GM23338 (cell line): ENCODE results near the gene ATXN7L1. TPM values are rescaled to one million over a fixed set of nuclear protein-coding genes. Genes with fewer than 3 reads are reported as not detected.

Experiments
- ATAC-seq: fragments of 200-7000 bp; cut with Tn5 transposase; 3 replicates; pipeline ENCODE4 v1.9.1; 2020
- DNase-seq: peaks from one replicate; pipeline ENCODE4 v3.0.0-alpha.2; 2015; ENCODE audit warnings: low spot score
- H2AFZ ChIP-seq: fragments of 200-600 bp; sonication (generic); 2 replicates; pipeline ENCODE4 v1.8.0; 2016; ENCODE audit warnings: antibody characterized with exemption, mild to moderate bottlenecking, moderate library complexity
- H3F3A ChIP-seq: fragments of 200-600 bp; sonication (generic); replicated peaks from 2 replicates; pipeline ENCODE4 v1.8.0; 2017; ENCODE audit warnings: antibody characterized with exemption, mixed run types, low read depth
- H3K27ac ChIP-seq: fragments of 200-600 bp; sonication (generic); 2 replicates; pipeline ENCODE4 v1.6.1; 2016; ENCODE audit warnings: low read depth
- H3K27me3 ChIP-seq: fragments of 200-600 bp; sonication (generic); 2 replicates; pipeline ENCODE4 v1.8.0; 2016; ENCODE audit warnings: mild to moderate bottlenecking, mixed run types, moderate library complexity; ENCODE audit not compliant: insufficient read depth
- H3K36me3 ChIP-seq: fragments of 200-600 bp; sonication (generic); 2 replicates; pipeline ENCODE4 v1.8.0; 2016; ENCODE audit warnings: mild to moderate bottlenecking; ENCODE audit not compliant: insufficient read depth
- H3K4me1 ChIP-seq: fragments of 200-600 bp; sonication (generic); 2 replicates; pipeline ENCODE4 v1.8.0; 2016; ENCODE audit warnings: mild to moderate bottlenecking, moderate library complexity; ENCODE audit not compliant: insufficient read depth
- H3K4me2 ChIP-seq: fragments of 200-600 bp; sonication (generic); 2 replicates; pipeline ENCODE4 v1.7.1; 2017; ENCODE audit warnings: mixed run types
- H3K4me3 ChIP-seq: fragments of 200-600 bp; sonication (generic); 2 replicates; pipeline ENCODE4 v1.6.1; 2016; ENCODE audit warnings: mixed run types
- H3K79me2 ChIP-seq: fragments of 200-600 bp; sonication (generic); replicated peaks from 2 replicates; pipeline ENCODE4 v1.8.0; 2017; ENCODE audit warnings: mild to moderate bottlenecking; ENCODE audit not compliant: insufficient read depth
- H3K9me2 ChIP-seq: fragments of 200-600 bp; sonication (generic); 2 replicates; pipeline ENCODE4 v1.8.0; 2017; ENCODE audit not compliant: insufficient read depth
- H4K20me1 ChIP-seq: fragments of 200-600 bp; sonication (generic); replicated peaks from 2 replicates; pipeline ENCODE4 v1.8.0; 2017; ENCODE audit warnings: mild to moderate bottlenecking; ENCODE audit not compliant: insufficient read depth
- H3K27ac Mint-ChIP-seq: 2 replicates; pipeline ENCODE4 v1.8.0; 2020; ENCODE audit warnings: inconsistent platforms, mild to moderate bottlenecking, moderate library complexity, mixed read lengths
- H3K27me3 Mint-ChIP-seq: 3 replicates; pipeline ENCODE4 v1.8.0; 2022; ENCODE audit warnings: low read depth, mild to moderate bottlenecking, moderate library complexity, mixed read lengths, inconsistent platforms; ENCODE audit not compliant: insufficient read depth, poor library complexity
- H3K36me3 Mint-ChIP-seq: 3 replicates; pipeline ENCODE4 v1.8.0; 2021; ENCODE audit warnings: low read depth, mild to moderate bottlenecking, inconsistent platforms, moderate library complexity, mixed read lengths
- H3K4me1 Mint-ChIP-seq: 3 replicates; pipeline ENCODE4 v1.8.0; 2020; ENCODE audit warnings: mild to moderate bottlenecking, inconsistent platforms, mixed read lengths
- H3K4me3 Mint-ChIP-seq: 3 replicates; pipeline ENCODE4 v1.8.0; 2021; ENCODE audit warnings: moderate library complexity, mild to moderate bottlenecking, inconsistent platforms, mixed read lengths
- H3K9me3 Mint-ChIP-seq: 3 replicates; pipeline ENCODE4 v1.8.0; 2020; ENCODE audit warnings: moderate library complexity, mild to moderate bottlenecking, inconsistent platforms, mixed read lengths
- CREB1 ChIP-seq: fragments of 250-450 bp; sonication (Bioruptor Pico); IDR thresholded peaks from 2 replicates; pipeline ENCODE4 v1.5.0; 2020; ENCODE audit warnings: low read depth, mild to moderate bottlenecking, moderate library complexity
- ETS1 ChIP-seq: IDR thresholded peaks from 2 replicates; pipeline ENCODE4 v1.6.1; 2016; ENCODE audit warnings: antibody characterized with exemption
- JUNB ChIP-seq: IDR thresholded peaks from one replicate; pipeline ENCODE4 v1.6.1; 2016; ENCODE audit warnings: antibody characterized with exemption; ENCODE audit not compliant: unreplicated experiment
- NANOG ChIP-seq: IDR thresholded peaks from 2 replicates; pipeline ENCODE4 v1.6.1; 2016; ENCODE audit warnings: antibody characterized with exemption, borderline replicate concordance
- REST ChIP-seq: IDR thresholded peaks from one replicate; pipeline ENCODE4 v1.6.1; 2018; ENCODE audit warnings: antibody characterized with exemption; ENCODE audit not compliant: unreplicated experiment
- STAT1 ChIP-seq: IDR thresholded peaks from one replicate; pipeline ENCODE4 v1.6.1; 2016; ENCODE audit warnings: antibody characterized with exemption; ENCODE audit not compliant: unreplicated experiment
- ZNF114 ChIP-seq: fragments of 250-450 bp; sonication (Bioruptor Pico); IDR thresholded peaks from 2 replicates; pipeline ENCODE4 v1.5.0; 2020; ENCODE audit warnings: mild to moderate bottlenecking, moderate library complexity
- ZNF331 ChIP-seq: fragments of 250-450 bp; sonication (Bioruptor Pico); IDR thresholded peaks from 2 replicates; pipeline ENCODE4 v1.5.0; 2020; ENCODE audit warnings: low read depth, mild to moderate bottlenecking, moderate library complexity
- ZNF462 ChIP-seq: fragments of 250-450 bp; sonication (Bioruptor Pico); IDR thresholded peaks from 2 replicates; pipeline ENCODE4 v1.5.0; 2020; ENCODE audit warnings: mild to moderate bottlenecking, moderate library complexity
- polyA plus RNA-seq: library from polyadenylated mRNA; unstranded; fragments of >200 nt; fragmentation: Nextera tagmentation; extraction: Ambion mirVana; gene quantifications from 2 replicates; pipeline ENCODE4 v1.2.1, GENCODE V29; 2016
- total RNA-seq: library from RNA; depleted of rRNA; stranded (reverse); fragments of >200 nt; shearing (Covaris generic); gene quantifications from 2 replicates; pipeline ENCODE4 v1.2.3, GENCODE V29; 2014

ATXN7L1 gene
- total and polyA plus RNA-seq, 2 experiments from 2014 or later: 22.8 to 29.8 TPM

- peak overlapping the region; percentile 73 for H3K27ac Mint-ChIP-seq
- H3K27ac ChIP-seq: peak overlapping the region; percentile 45; the same call in 1 of the 2 replicates
These were observed 227.6 kb downstream of the ATXN7L1 start for GRCh38 chr7:105648561-105649401.

More at GRCh38 chr7:105648561-105649401, 227.6 kb downstream of the ATXN7L1 start:
- Mint-ChIP-seq H3K36me3 (peaks cover 25% of the 10 kb centered on the region), H3K4me3 (no peak overlapping the region), H3K9me3 (no peaks in the 10 kb centered on the region), H3K27me3 (peaks cover 13% of the 10 kb centered on the region), H3K4me1 (peaks cover 67% of the 10 kb centered on the region)
- H3K36me3 ChIP-seq: no peaks in the 10 kb centered on the region; the same call in 1 of the 2 replicates
- no peak for DNase-seq
- H3K9me2 ChIP-seq: no peaks in the 10 kb centered on the region
- H3K79me2 ChIP-seq: peaks cover 3% of the 10 kb centered on the region; the same call in 1 of the 2 replicates
- H3F3A ChIP-seq: peaks cover 32% of the 10 kb centered on the region
- no peak overlapping the region for H3K4me2 ChIP-seq
- no peaks in the 10 kb centered on the region for H4K20me1 ChIP-seq
- no peaks in the 10 kb centered on the region for H3K27me3 ChIP-seq
- no peak overlapping the region for H3K4me3 ChIP-seq
- no peak for ATAC-seq
- no peak overlapping the region for H2AFZ ChIP-seq
- TF ChIP-seq REST (no peak), NANOG (no peak), ETS1 (no peak), ZNF331 (CRISPR knock-in tag) (no peak), STAT1 (no peak), CREB1 (CRISPR knock-in tag) (no peak), ZNF462 (CRISPR knock-in tag) (no peak), JUNB (no peak), ZNF114 (CRISPR knock-in tag) (no peak)
- peaks cover 57% of the 10 kb centered on the region for H3K4me1 ChIP-seq
